ENCODE data around the gene NAT14. TPM values are rescaled to one million over a fixed set of nuclear protein-coding genes. Genes with fewer than 3 reads are reported as not detected.

Gene NAT14
- total RNA-seq, 1 experiment from 2014 or later, result 93.1 TPM

DNA sequence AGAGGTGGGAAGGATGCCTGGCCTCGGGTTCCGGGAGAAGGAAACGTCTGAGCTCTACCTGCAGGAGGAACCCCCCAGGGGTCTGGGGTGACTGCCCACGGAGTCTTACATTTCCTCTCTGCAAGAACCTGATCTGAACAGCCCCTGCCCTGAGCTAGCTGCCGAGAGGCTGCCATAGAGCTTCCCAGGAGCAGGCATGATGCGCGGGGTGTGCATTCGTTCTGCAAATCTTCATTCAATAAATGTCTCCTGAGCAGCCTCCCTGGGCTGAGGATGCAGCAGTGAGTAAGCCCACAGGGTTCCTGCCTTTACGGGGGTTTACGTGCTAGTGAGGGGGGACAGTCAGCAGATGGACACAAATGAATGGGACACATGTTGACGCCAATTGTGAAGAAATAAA is 40.3 kb upstream of the NAT14 start:
- Histone ChIP-seq H3K9me3 (ENCODE audit: control insufficient read depth, insufficient read depth, low read depth, low read length) (no peaks in the 10 kb centered on the region), H3K4me1 (ENCODE audit: control insufficient read depth, insufficient read depth, low read length) (peaks cover 15% of the 10 kb centered on the region), H3K36me3 (ENCODE audit: control insufficient read depth, insufficient read depth, low read length) (no peaks in the 10 kb centered on the region), H3K4me3 (ENCODE audit: low read depth in 2 of 2, low read length in 2 of 2) (no peak overlapping the region), H3K27ac (ENCODE audit: low read length) (no peak overlapping the region), H3K27me3 (ENCODE audit: control insufficient read depth, insufficient read depth, low read length) (peaks cover 21% of the 10 kb centered on the region)
- no peak for ATAC-seq
- BruUV-seq (replicated peaks), result no TSS peak
- POLR2A ChIA-PET, result no interaction called here
- in situ Hi-C loops (cut with HindIII; ENCODE audit: low pct_unique_long_range_greater_than_20kb, low sequenced_read_pairs), result no loop called here
- CTCF ChIA-PET, result no interaction called here
- no peak for DNase-seq (ENCODE audit: low read depth, low spot score)
- no peak for TF ChIP-seq POLR2AphosphoS5 (IDR thresholded peaks at IDR 0.05; ENCODE audit: low read depth, low read length)
- no peak for TF ChIP-seq REST (IDR thresholded peaks at IDR 0.05; ENCODE audit: insufficient read depth in 1 of 2, low read depth in 2 of 2, low read length in 1 of 2)
- no peak for TF ChIP-seq CTCF (IDR thresholded peaks at IDR 0.05)
- no peak for TF ChIP-seq SIN3A (IDR thresholded peaks at IDR 0.05; ENCODE audit: borderline replicate concordance, insufficient read depth, low read depth, low read length)
- no peak for TF ChIP-seq TCF7L2 (IDR thresholded peaks at IDR 0.05; ENCODE audit: low read depth, low read length)
- intact Hi-C loops (cut with micrococcal nuclease; ENCODE audit: unreplicated experiment), result no loop called here

DNA sequence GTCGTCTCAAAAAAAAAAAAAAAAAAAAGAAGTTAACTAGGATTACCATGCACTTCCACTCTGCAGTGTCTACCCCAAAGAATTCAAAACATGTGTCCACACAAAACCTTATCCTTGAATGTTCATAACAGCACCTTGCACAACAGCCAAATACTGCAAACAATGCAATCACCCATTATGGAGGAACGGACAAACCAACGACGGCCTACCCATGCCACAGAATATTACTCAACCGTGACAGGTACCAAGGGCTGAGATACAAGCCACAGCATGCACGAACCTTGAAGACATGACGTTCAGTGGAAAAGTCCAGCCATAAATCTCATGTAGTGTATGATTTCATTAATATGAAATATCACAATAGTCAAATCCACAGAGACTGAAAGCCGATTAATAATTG is 38.9 kb upstream of the NAT14 start:
- ATAC-seq (no peak), DNase-seq (ENCODE audit: low read depth, low spot score) (no peak)
- intact Hi-C loops (cut with micrococcal nuclease; ENCODE audit: unreplicated experiment), result no loop called here
- H3K27ac ChIP-seq (ENCODE audit: low read length), result no peak overlapping the region
- ChIA-PET CTCF (no interaction called here), POLR2A (interaction anchor here (0.6 kb wide), 1 partner anchor 435 kb away, joined by 3 read pairs; no protein-coding TSS in a partner anchor)
- peaks cover 25% of the 10 kb centered on the region for H3K27me3 ChIP-seq (ENCODE audit: control insufficient read depth, insufficient read depth, low read length)
- no peaks in the 10 kb centered on the region for H3K9me3 ChIP-seq (ENCODE audit: control insufficient read depth, insufficient read depth, low read depth, low read length)
- H3K36me3 ChIP-seq (ENCODE audit: control insufficient read depth, insufficient read depth, low read length), result no peaks in the 10 kb centered on the region
- TF ChIP-seq POLR2AphosphoS5 (IDR thresholded peaks at IDR 0.05; ENCODE audit: low read depth, low read length) (no peak), CTCF (IDR thresholded peaks at IDR 0.05) (no peak), REST (IDR thresholded peaks at IDR 0.05; ENCODE audit: insufficient read depth in 1 of 2, low read depth in 2 of 2, low read length in 1 of 2) (no peak), TCF7L2 (IDR thresholded peaks at IDR 0.05; ENCODE audit: low read depth, low read length) (no peak), SIN3A (IDR thresholded peaks at IDR 0.05; ENCODE audit: borderline replicate concordance, insufficient read depth, low read depth, low read length) (no peak)
- in situ Hi-C loops (cut with HindIII; ENCODE audit: low pct_unique_long_range_greater_than_20kb, low sequenced_read_pairs), result no loop called here
- no peak overlapping the region for H3K4me3 ChIP-seq (ENCODE audit: low read depth in 2 of 2, low read length in 2 of 2)
- BruUV-seq (replicated peaks), result no TSS peak
- H3K4me1 ChIP-seq (ENCODE audit: control insufficient read depth, insufficient read depth, low read length), result peaks cover 15% of the 10 kb centered on the region

All from Panc1 (cell line).